SK-N-SH (cell line): ENCODE data around the gene CPM. TPM values are rescaled to one million over a fixed set of nuclear protein-coding genes. Genes with fewer than 3 reads are reported as not detected.

Experiments
- polyA plus RNA-seq, 3 experiments: library from polyadenylated mRNA; depleted of rRNA; stranded (reverse); fragments of >200 nt; gene quantifications; 2 replicates each; pipeline ENCODE4 v1.2.3, GENCODE V29; 2012
- small RNA-seq, 7 experiments: library from RNA; depleted of rRNA; stranded (forward); fragments of <200 nt; gene quantifications; one replicate each; pipeline ENCODE3, GENCODE V24; 2012

Gene CPM
- polyA plus RNA-seq, 1 of the 3 experiments (the other 2 are of a cell fraction) = 10.8 TPM

Small RNA genes within 50 kb of the gene (small RNA-seq; reads per million reads assigned to genes)
- gene AC025423.5 = 0 reads per million in 7 experiments
- 0 to 3.6 (median 0.77) reads per million in 7 experiments for gene RNU7-4P

Other genes starting within 250 kb of the CPM start
- gene NUP107, start 246.2 kb downstream of the CPM start, polyA plus RNA-seq (2012; rRNA removed) = 30.9 and 47.5 TPM in 2 replicates
- gene SLC35E3, start 187.0 kb downstream of the CPM start, polyA plus RNA-seq (2012; rRNA removed) = 5.7 and 6.8 TPM in 2 replicates
- 16.9 and 21.5 TPM in 2 replicates for gene MDM2, start 125.0 kb downstream of the CPM start, polyA plus RNA-seq (2012; rRNA removed)